GM12892 (cell line): ENCODE measurements around the gene C1orf167.

Experiments used
- POLR2A ChIP-seq: IDR thresholded peaks from 2 replicates; pipeline ENCODE4 v1.6.1; 2011; ENCODE audit warnings: low read depth, low read length, control low read depth
- POLR2AphosphoS5 ChIP-seq: IDR thresholded peaks from 2 replicates; pipeline ENCODE4 v1.6.1; 2011; ENCODE audit warnings: low read depth, low read length, control low read depth

- TF ChIP-seq POLR2A (no peak), POLR2AphosphoS5 (no peak)
These were observed 31.5 kb upstream of the C1orf167 start for GRCh38 chr1:11730429-11730891.
